K562 (cell line): ENCODE data around the gene LGR6. TPM values are rescaled to one million over a fixed set of nuclear protein-coding genes. Genes with fewer than 3 reads are reported as not detected.

Experiments
- C11orf30 ChIP-seq: fragments of 450-650 bp; IDR thresholded peaks from 2 replicates; pipeline ENCODE4 v1.6.1; 2016; ENCODE audit warnings: low read depth, mild to moderate bottlenecking
- DACH1 ChIP-seq: fragments of 450-650 bp; IDR thresholded peaks from 2 replicates; pipeline ENCODE4 v1.6.1; 2018; ENCODE audit not compliant: partially characterized antibody
- MXD1 ChIP-seq: fragments of 250-450 bp; sonication (Bioruptor Pico); IDR thresholded peaks from 2 replicates; pipeline ENCODE4 v1.8.0; 2021; ENCODE audit warnings: borderline replicate concordance, mild to moderate bottlenecking, moderate library complexity; ENCODE audit not compliant: poor library complexity, severe bottlenecking
- POLR2AphosphoS5 ChIP-seq: IDR thresholded peaks from 2 replicates; pipeline ENCODE4 v1.6.1; 2011; ENCODE audit warnings: mild to moderate bottlenecking, low read depth, low read length, moderate library complexity; ENCODE audit not compliant: control insufficient read depth, insufficient read depth
- ZBED1 ChIP-seq: IDR thresholded peaks from 2 replicates; pipeline ENCODE4 v1.6.1; 2014
- ZNF184 ChIP-seq: sonication (generic); formaldehyde crosslinking; IDR thresholded peaks from 2 replicates; pipeline ENCODE4 v1.5.0; 2020; ENCODE audit warnings: missing genetic modification reagents
- polyA plus RNA-seq, 8 experiments: library from polyadenylated mRNA; depleted of rRNA in 4 of 8; stranded (reverse) in 5 of 8; unstranded in 3 of 8; fragments of >200 nt; fragmentation: Nextera tagmentation in 2 of 8; fragmentation: Illumina TruSeq in 1 of 8; extraction: Ambion mirVana in 2 of 8; extraction: Trizol in 1 of 8; gene quantifications; 2 replicates each; pipeline versions ENCODE4 v1.2.1 to v1.2.3, GENCODE V29; 2011 to 2014; ENCODE audit warnings: inconsistent platforms in 1 of 8, missing spikeins in 1 of 8
- total RNA-seq, 7 experiments: library from RNA; depleted of rRNA in 6 of 7; stranded (reverse); fragments of >200 nt in 6 of 7; fragmentation: Illumina TruSeq in 2 of 7; extraction: Trizol in 2 of 7; gene quantifications; 2 replicates each; pipeline versions ENCODE4 v1.2.1 to v1.2.3, GENCODE V29; 2011 to 2021; ENCODE audit warnings: low replicate concordance in 1 of 7
- TF ChIP-seq, protein P1 (sequence below): fragments of 150-350 bp; conservative IDR thresholded peaks from 2 replicates; pipeline ENCODE4 v1.6.1; 2014; ENCODE audit warnings: low read length

The LGR6 gene
- total and polyA plus RNA-seq, 9 of the 15 experiments (the other 6 are each of a cell fraction or from before 2014, with no cell fraction given): 0.01 to 0.54 (median 0.17) TPM; not detected in 1

GRCh38 chr1:202187041-202187671 is 6.4 kb upstream of the LGR6 start (continued):
- no peak for TF ChIP-seq POLR2AphosphoS5
- no peak for TF ChIP-seq MXD1 (CRISPR knock-in tag)
- no peak for TF ChIP-seq C11orf30
- TF ChIP-seq, protein P1, sequence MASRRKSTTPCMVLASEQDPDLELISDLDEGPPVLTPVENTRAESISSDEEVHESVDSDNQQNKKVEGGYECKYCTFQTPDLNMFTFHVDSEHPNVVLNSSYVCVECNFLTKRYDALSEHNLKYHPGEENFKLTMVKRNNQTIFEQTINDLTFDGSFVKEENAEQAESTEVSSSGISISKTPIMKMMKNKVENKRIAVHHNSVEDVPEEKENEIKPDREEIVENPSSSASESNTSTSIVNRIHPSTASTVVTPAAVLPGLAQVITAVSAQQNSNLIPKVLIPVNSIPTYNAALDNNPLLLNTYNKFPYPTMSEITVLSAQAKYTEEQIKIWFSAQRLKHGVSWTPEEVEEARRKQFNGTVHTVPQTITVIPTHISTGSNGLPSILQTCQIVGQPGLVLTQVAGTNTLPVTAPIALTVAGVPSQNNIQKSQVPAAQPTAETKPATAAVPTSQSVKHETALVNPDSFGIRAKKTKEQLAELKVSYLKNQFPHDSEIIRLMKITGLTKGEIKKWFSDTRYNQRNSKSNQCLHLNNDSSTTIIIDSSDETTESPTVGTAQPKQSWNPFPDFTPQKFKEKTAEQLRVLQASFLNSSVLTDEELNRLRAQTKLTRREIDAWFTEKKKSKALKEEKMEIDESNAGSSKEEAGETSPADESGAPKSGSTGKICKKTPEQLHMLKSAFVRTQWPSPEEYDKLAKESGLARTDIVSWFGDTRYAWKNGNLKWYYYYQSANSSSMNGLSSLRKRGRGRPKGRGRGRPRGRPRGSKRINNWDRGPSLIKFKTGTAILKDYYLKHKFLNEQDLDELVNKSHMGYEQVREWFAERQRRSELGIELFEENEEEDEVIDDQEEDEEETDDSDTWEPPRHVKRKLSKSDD: no peak
- no peak for TF ChIP-seq ZNF184 (CRISPR knock-in tag)
- TF ChIP-seq ZBED1: no peak
- TF ChIP-seq DACH1: no peak
